ENCODE measurements around the gene ECT2L.

ECT2L gene, protein sequence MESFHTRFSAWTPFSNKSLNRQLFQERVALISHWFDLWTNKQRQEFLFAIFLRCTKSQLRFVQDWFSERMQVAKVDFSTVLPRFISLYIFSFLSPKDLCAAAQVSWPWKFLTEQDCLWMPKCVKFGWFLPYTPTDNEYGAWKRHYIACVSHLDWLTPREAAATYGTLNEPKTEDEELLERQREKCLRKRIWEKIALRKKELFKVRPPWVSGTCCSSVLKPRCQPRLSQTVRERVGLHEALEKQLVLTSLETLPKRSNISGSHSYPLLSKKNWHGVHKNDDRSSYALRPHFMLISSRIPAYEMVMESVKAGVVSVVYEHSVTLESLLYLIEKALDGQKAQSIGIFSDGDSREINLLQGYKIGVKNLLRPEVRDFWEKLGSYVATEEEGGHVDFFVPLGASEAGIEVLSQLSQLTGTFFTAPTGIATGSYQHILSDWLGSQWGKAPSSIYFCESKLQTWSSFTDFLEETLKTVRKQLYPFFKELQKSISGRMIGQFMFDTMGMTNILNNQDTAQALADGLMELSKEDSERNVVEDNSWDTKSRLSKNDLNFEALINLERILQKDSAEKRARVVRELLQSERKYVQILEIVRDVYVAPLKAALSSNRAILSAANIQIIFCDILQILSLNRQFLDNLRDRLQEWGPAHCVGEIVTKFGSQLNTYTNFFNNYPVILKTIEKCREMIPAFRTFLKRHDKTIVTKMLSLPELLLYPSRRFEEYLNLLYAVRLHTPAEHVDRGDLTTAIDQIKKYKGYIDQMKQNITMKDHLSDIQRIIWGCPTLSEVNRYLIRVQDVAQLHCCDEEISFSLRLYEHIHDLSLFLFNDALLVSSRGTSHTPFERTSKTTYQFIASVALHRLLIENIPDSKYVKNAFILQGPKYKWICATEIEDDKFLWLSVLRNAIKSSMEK

GRCh38 chr6:138795809-138796603, at the start of gene ECT2L:
Gene ECT2L, plus strand, starts transcription at chr6:138796087. Its CDS starts 17,188 bp downstream, at chr6:138813275.
- no peak for FAIRE-seq

DNA sequence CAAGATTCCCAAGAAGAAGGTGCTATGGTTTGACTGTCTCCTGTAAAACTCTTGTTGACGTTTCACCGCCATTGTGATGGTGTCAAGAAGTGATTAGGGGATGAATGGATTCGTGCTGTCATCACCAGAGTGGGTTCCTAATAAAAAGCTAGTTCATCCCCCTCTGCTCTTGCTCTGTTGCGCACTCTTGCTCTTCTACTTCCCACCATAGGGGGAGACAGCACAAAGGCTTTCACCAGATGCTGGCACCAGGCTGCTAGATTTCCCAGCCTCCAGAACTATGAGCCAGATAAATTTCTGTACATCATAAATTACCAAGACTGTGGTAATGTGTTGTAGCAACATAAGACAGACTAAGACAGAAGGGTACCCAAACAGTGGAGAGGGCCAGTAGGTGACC, 43.9 kb upstream of the ECT2L start:
- no peak for FAIRE-seq

GRCh38 chr6:138757136-138757535, 38.8 kb upstream of the ECT2L start:
- no peak for FAIRE-seq

- FAIRE-seq: peak; percentile 95
Observed at GRCh38 chr6:138765896-138766655, 29.8 kb upstream of the ECT2L start.

DNA sequence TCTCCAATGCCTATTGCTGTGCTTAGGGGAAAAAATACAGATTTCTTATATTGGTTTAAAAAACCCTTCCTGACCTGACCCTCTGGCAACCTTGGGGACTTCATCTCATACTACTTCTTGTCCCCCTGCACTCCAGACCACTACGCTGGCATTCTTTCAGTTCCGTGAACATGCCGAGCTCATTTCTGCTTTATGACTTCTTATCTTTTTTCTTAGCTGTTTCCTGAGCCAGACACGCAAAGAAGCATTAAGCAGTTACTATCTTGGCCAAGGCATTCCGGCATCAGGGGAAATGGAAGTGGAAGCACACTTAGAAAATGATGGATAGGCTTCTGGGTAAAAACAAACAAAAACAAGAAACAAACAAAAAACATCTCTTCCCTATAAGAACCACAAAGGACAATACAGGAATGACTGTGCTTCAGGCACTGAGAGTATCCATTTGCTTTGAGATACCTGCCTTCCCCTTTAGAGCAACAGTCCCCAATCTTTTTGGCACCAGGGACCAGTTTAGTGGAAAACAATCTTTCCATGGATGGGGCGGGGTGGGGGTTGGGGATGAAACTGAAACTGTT, 26.7 kb upstream of the ECT2L start:
- no peak for FAIRE-seq

GRCh38 chr6:138772596-138773176, 23.2 kb upstream of the ECT2L start:
- FAIRE-seq: no peak

- FAIRE-seq: peak; percentile 93
Observed at GRCh38 chr6:138773177-138774091, 22.5 kb upstream of the ECT2L start, which contains the start of gene CCDC28A. Gene CCDC28A, plus strand, starts transcription at chr6:138773769. Its CDS starts 2,352 bp downstream, at chr6:138776121.

DNA sequence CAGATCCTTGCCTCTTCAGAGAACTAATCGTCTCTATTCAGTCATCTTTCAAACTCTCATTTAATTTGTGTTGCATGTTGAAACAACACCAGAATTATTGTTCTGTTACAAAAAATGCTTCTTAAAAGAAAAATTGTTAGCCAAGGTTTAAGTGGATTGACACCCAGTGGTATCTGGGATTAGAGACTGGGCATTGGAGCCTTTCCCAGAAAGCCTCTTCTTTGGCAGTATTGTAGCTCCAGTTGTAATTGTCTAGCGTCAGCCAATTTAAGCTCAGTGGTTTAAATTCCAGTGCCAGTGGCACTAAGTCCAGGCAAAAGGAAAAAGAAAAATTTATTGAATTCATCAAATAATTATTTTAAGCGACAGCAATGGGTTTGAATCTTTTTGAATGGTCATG, 21.5 kb upstream of the ECT2L start:
- no peak for FAIRE-seq

GRCh38 chr6:138776659-138777058, 19.2 kb upstream of the ECT2L start:
- FAIRE-seq: no peak

DNA sequence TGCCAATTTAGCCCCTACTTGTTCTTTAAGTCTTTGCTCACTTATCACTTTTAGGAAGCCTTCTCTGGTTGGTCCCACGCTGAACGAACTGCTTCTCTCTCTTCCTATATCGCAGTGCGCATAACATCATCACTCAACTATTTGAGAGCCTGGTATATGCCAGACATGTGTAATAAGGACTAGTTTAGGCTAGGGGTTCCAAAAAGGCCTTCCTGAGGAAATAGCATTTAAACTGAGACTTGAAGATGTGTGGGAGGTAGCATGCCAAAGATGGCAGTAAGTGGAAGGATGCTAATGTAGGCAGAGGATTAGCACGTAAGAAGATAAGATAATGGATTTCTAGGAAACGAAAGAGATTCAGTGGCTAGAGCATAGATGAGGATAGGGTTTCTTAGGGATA, 17.6 kb upstream of the ECT2L start:
- no peak for FAIRE-seq

- FAIRE-seq: no peak
Observed at GRCh38 chr6:138782243-138782642, 13.6 kb upstream of the ECT2L start.

- FAIRE-seq: no peak
Observed at GRCh38 chr6:138785079-138785478, 10.8 kb upstream of the ECT2L start.

- FAIRE-seq: no peak
Observed at GRCh38 chr6:138785980-138786379, 9.9 kb upstream of the ECT2L start.

- no peak for FAIRE-seq
Observed at GRCh38 chr6:138787138-138787537, 8.7 kb upstream of the ECT2L start.

DNA sequence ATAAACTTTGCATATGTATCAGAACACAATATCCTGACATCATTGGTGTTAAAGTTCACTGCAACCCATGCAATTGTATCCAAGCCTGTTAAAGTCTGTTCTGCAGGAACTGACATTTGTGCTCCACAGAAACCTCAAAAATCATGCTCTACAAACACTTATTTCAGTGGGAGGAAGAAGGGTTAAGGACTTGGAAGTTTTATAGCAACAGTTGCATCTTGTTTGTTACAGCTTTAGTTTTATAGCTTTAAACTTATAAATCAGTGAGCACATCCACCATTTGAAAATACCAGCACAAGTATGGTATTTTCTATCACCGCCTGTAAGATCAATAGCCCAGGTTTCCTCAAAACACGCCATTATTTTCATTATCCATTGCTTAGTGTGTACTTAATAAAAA, 884 bp downstream of the ECT2L start:
- no peak for FAIRE-seq

DNA sequence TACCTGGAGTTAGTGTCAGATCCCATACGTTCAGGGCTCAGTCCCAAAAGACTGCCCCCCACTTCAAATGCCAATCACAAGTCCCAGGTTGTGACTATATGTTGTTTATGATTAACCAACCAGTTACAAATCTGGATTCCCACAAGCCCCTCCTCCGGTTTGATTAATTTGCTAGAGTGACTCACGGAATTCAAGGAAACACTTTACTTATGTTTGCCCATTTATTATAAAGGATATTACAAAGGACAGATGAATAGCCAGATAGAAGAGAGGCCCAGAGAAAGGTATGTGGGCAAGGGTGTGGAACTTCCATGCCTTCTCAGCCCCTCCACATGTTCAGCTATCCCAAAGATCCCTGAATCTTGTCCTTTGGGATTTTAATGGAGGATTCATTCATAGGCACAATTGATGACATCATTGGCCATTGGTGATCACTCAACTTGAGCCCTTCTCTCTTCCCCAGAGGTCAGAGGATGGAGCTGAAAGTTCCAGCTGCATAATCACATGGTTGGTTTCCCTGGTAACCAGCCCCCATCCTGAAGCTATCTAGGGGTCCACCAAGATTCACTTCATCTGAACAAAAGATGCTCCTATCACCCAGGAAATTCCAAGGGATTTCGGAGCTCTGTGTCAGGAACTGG, 2.0 kb downstream of the ECT2L start:
- FAIRE-seq: no peak

DNA sequence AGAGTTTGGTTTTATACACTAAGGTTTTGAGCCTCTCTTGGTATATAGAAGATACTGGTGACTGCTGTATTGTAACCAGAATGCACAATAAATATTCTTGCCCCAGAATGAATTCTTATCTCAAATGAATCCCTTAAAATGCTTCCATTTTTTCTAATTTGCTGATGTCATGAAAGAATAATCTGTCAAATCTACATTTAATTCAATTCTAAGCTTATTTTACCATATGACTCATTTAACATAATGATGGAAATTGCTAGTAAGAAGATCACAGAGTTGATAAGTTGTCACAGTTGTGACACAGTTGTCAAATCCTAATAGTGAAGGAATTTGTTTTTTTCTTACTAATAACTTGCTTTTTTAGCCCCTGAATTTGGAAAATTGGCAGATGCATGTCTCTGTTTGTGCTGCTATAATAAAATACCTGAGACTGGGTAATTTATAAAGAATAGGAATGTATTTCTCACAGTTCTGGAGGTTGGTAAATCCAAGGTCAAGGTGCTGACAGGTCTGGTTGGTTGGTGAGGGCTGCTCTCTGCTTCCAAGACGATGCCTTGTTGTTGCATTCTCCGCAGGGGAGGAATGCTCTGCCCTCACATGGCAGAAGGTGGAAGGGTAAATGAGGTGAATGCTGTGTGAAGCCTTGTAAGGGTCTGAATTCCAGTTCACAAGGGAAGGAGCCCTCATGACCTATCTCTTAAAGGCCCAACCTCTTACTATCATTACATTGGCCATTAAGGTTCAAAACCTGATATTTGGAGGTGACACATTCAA, 4.7 kb downstream of the ECT2L start:
- FAIRE-seq: no peak

DNA sequence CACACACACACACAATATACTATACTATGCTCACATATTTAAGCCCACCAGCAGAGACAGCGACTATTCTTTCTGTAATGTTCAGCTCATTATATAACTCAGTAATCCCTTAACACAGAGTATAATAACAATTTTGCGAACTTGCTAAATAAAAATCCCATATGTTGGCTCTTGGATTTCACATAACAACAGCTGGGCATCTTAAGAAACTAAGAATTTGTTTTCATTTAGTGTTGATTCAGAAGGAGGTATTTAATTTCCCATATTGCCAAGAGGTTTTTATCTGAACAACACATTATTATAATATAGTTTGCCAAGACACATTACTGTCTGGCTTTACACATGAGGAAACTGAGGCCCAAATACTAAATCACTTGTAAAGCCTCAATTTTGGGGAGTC, 7.4 kb downstream of the ECT2L start:
- FAIRE-seq: no peak

GRCh38 chr6:138803861-138804260, 8.0 kb downstream of the ECT2L start:
- FAIRE-seq: no peak

Measured in endometrium (tissue), 2 donors.